Endometrium (tissue), 2 donors: ENCODE data around the gene CROCC.
A peak's percentile ranks its signal among the peaks of the same experiment; 100 is the strongest.
"Not testable (repeated sequence)": the region's sequence is repeated elsewhere in the genome, so short reads cannot be mapped to it uniquely, and the experiment has no call there.

Experiments used
- FAIRE-seq: peaks from 2 replicates; lab custom pipeline; 2012; peaks lifted over from hg19 to GRCh38; lab: Jason Lieb, UNC
- donor health status: control.
- donor health status: control.

The CROCC gene

DNA sequence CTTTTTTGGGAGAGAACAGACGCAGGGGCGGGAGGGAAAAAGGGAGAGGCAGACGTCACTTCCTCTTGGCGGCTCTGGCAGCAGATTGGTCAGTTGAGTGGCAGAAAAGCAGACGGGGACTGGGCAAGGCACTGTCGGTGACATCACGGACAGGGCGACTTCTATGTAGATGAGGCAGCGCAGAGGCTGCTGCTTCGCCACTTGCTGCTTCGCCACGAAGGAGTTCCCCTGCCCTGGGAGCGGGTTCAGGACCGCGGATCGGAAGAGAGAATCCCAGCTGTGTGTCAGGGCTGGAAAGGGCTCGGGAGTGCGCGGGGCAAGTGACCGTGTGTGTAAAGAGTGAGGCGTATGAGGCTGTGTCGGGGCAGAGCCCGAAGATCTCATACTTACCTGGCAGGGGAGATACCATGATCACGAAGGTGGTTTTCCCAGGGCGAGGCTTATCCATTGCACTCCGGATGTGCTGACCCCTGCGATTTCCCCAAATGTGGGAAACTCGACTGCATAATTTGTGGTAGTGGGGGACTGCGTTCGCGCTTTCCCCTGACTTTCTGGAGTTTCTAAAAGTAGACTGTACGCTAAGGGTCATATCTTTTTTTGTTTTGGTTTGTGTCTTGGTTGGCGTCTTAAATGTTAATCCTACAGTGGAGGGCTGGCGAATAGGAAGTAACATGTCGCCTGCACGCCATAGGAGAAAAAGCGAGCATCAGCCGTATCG, 26.0 kb upstream of the CROCC start, which contains the start of gene RNU1-2:
TSS of gene RNU1-2 (plus strand) at position 383 of the 718 bp plus-strand sequence.
- peak; percentile 99 for FAIRE-seq

DNA sequence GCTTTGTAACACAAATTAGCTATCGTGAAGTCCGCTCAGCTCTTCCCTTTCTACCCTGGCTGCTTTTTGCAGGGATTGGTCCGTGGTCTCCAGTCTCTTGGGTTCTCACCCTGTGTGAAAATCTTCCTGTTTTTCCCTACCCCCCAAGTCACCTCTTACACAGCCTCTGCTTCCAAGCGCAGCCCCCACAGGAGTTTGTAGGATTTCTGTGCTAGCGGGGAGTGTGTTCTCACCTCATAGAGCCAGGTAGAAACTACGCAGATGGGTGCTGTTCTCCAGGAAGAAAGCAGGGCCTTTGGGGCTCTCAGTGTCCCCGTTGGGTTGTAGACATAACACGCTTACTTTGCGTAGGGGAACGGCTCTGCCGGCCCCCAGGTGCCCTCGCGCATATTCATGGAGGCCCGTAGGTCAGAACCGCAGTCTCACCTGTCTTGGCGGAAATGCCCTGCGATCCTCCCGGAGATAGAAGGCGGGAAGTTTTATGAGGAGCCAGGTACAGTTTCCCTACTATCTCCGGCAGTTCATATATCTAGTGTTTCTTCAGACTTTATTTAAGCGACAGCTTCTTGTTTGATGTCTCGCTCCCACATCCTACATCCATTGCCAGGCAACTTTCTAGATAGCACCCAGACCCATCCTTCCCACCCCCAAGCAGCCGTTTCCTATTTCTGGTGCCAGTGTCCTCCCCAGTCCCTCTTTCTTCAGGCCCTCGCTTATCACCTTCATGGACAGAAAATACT, 25.2 kb upstream of the CROCC start:
- FAIRE-seq, result not testable (repeated sequence)

DNA sequence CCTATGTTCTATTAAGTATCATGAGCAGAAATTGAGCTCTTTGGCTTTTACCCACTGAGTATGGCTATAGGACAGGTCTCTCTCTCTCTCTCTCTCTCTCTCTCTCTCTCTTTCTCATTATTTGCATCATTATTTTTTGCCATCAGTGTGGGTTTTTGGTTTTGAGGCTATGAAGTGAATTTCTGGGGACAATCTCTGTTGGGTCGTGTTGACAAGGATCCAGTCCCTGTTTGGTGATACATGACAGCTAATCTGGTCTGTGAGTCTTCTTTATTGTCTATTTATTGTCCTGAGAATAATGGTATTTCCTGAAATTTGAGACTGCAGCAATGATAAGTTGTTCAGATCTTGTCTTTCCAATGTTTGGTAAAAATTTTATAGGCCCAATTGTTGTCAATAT, 24.1 kb upstream of the CROCC start:
- not testable (repeated sequence) for FAIRE-seq

DNA sequence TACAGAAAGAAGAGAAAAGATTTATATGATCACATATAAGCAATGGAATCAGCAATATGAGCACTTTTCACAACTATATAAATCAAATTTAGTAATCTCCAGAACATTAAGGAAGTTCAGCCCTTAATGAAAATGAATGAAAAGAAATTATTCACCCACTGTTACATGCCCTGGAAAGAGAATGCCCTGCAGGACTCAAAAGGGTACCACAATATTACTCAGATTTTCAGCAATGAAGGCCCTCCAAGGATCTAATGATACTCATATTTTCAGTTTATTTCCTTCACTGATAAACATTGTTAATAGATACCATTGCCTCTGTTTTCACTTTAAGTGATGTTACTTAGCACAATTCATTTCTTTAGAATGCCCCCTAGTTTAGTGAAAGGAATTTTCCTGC, 23.4 kb upstream of the CROCC start:
- not testable (repeated sequence) for FAIRE-seq

DNA sequence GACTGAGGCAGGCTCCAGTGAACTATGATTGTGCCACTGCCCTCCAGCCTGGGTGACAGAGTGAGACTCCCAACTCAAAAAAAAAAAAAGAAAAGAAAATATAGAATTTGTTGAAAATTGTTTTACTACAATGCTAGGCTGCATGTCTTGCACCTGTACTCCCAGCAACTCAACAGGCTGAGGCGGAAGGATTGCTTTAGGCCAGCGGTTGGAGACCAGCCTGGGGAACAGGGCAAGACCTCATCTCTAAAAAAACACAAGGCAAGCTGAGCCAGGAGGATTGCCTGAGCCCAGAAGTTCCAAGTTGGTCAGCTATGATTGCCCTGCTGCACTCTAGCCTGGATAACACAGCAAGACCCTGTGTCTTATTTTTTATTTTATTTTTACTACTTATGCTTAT, 22.7 kb upstream of the CROCC start:
- FAIRE-seq, result not testable (repeated sequence)

DNA sequence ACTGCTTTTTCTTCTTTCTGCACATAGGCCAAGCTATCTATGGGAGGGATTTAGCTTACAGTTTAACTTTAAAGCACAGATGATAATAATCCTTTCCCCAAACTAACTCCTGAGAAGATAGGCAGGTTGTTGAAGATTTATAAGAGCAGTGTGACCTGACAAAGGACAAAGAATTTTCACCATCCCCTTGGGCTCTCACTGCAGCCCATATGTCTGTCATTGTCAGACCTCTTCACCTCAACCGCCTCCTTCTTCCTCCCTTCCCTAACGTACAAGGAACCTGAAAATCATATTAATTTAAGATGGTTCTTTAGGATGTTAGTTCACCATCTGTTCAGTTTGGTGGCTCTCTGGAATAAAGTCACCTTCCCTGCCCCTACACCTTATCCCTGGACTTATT, 21.0 kb upstream of the CROCC start:
- FAIRE-seq, result no peak

DNA sequence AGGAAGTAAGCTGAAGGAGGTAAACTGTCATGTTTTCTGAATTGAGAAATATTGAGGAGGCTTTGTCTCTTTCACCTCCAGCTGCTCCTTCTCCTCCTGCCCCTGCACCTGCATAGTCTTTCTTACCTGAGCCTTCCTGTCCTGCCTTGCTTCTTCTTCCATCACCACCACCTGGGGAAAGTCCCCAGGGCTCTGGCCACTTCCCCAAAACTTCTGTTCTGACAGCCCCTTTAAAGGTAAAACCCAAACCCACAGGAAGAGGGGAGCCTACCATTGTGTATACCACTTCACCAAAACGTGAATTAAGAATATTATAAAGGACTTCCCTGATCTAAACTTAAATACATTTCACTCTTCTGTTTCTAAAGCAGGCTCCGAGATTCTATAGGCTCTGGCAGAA, 20.4 kb upstream of the CROCC start:
- not testable (repeated sequence) for FAIRE-seq

DNA sequence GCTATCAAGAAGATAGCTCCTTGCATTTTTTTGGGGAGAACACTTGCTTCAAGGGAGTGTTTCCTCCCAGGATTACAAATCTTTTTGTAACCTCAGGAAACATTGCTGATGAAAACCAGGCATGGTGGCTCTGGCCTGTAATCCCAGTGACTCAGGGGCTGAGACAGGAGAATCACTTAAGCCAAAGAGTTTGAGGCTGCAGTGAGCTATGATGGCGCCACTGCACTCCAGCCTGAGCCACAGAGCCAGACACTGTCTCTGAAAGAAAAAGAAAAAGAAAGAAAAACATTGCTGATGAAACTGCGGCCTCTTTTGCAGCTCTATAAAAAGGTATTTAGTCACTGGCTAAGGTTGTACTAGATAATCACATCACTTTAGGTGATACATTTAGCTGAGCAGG, 18.7 kb upstream of the CROCC start:
- no peak for FAIRE-seq

DNA sequence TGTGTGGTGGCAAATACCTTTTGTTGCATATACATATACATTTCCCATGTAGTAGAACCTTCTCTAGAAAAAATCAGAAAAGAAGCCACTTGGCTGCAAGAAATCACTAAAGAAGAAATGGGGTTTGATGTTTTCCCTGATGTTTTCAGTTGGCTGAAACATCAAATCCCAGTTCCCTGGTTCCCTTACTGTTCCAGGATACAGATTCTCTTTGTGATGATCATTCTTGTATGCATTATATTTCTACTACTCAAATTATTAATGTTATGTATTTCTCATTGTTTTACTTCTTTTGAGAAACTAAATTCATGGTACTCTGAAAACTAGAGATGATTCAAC, 18.3 kb upstream of the CROCC start:
- no peak for FAIRE-seq

DNA sequence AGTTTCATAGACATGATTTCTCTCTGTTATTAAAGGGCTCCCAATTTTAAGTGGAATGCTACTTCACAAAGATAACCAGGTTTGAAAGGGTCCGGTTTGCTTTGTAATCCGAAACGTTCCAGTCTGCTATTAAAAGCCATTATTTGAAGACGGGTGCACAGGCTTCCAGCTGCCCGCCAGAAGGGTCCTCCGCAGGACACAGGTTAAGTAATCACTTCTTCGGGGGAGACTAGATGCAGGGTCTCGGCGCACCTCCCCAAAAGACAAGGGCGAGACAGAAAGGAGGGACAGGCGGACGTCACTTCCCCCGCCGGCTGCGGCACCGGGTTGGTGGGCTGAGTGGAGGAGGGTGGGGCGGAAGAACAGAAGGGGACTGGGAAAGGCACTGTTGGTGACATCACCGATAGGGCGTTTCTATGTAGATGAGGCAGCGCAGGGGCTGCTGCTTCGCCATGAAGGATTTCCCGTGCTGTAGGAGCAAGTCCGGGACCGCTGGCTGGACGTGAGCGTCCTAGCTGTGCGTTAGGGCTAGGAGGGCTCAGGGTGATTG, 17.1 kb upstream of the CROCC start:
- peak; percentile 90 for FAIRE-seq

DNA sequence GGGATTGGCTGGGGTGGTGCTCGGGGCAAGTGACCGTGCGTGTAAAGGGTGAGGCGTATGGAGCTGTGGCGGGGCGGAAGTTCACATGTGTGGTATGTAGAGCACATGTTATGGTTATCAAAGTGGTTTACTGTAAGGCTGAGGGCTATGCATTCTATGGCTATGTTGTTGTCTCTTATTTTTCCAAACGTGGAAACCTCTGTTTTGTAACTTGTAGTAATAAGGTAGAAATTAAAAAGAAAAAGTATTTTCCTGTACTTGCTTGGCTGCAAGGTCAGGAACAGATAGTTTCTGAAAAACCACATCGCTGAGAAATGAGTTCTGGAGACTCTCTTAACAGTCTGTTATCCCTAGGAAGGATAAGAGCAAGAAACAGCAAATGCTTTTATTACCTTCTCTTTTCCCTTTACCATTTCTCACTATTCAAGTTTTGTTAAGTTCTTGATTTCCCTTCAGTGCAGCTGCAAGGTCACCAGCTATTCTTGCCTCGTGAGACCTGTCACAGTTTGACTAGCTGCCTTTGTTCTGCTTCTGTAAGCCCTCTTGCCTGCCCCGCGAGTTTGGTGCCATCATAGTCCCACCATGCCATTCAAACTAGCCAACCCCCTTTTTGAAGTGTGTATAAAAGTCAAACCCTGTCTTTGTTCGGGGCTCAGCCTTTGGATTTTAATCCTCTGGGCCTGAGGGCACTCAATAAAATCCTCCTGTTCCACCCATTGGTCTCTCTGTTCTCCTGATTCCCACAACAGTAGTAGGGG, 16.4 kb upstream of the CROCC start:
- FAIRE-seq, result peak; percentile 37

DNA sequence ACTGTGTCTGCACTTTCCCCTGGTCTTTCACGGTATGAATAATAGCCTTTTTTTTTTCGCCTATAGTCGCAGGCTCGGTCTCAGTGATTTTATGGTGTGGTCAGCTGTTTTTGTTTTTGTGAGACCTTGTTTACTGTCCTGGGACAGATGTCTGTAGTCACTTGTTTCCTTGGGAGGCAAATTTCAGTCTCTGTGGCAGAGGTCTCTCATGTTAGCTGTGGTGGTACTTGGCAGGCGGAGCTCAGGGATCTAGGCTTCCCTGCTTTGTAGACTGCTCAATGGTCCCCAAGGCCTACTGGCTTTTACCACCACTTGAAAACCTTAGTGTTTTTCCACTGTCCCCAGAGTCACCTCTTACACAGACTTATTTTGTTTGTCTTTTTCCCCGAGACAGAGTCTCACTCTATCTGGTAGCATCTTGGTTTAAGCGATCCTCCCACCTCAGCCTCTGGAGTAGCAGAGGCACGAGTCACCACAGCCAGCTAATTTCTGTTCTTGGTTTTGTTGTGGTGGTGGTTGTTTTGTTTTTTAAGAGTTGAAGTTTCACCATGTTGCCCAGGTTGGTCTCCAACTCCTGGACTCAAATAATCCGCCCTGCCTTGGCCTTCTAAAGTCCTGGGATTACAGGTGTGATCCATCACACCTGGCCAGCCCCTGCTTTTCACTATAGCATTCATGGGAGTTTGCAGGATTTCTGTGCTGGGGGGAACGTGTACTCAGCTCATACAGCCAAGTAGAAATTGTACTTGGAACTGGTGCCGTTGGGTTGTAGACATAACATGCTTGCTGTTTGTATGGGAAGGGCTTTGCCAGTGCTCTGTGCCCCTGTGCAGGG, 15.6 kb upstream of the CROCC start:
- no peak for FAIRE-seq

DNA sequence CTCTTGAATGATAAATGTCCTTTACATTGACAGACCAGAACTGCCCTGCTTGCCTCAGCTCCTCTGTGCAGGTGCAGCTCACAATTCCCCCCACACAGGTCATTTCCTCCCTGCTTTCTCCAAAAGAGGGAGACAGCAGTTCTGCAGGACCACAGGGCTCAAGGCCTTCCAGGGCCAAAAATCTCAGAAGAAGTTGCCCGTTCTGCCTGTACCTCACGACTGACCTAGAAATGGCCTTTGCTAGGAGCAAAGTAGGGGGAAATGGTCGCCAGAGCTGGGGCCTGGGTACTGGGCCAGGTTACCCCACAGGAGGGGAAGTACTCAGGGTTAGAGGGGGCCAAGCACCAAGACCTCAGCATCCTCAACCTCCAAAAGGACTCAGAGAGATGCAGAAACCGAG, 14.9 kb upstream of the CROCC start:
- no peak for FAIRE-seq

DNA sequence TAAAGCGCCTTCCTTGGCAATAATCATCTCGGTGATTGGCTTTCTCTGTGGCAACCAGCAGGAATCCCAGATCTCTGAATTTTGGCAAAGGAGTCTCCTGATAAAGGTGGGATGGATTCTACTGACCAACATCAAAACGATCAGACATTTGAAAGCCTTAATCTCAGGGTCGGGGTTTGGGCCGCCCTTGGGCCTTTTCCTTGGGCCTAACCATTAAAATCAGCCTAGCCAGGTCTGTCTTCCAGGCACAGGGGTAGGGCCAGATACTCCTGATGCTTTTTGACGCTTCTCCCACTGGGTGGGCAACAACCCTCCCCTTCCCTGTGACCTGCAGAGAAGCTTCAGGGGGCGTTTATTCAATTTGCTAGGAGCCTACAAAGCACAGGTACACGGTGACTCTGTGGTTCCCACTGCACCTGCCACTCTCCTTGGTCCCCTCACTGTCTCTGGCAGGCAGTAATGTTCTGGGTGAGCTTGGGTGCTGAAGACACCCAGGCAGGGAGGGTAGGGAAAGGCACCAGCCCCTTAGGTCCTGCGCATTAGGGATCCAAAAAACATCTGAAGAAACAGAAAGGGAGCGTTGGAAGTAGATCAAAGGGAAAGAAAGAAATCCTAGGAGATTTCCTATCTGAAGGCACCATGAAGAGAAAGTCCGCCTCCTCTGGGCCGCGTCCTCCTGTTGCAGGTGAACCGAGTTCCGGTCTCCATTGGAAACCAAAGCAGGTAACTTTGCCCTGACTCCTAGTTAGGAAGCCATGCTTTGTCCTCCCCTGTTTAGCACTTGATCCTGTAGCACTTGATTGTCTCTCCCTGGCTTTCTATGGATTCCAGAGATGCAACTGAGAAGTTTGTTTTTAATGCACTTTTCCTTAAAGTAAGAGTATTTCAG, 13.6 kb upstream of the CROCC start:
- no peak for FAIRE-seq

DNA sequence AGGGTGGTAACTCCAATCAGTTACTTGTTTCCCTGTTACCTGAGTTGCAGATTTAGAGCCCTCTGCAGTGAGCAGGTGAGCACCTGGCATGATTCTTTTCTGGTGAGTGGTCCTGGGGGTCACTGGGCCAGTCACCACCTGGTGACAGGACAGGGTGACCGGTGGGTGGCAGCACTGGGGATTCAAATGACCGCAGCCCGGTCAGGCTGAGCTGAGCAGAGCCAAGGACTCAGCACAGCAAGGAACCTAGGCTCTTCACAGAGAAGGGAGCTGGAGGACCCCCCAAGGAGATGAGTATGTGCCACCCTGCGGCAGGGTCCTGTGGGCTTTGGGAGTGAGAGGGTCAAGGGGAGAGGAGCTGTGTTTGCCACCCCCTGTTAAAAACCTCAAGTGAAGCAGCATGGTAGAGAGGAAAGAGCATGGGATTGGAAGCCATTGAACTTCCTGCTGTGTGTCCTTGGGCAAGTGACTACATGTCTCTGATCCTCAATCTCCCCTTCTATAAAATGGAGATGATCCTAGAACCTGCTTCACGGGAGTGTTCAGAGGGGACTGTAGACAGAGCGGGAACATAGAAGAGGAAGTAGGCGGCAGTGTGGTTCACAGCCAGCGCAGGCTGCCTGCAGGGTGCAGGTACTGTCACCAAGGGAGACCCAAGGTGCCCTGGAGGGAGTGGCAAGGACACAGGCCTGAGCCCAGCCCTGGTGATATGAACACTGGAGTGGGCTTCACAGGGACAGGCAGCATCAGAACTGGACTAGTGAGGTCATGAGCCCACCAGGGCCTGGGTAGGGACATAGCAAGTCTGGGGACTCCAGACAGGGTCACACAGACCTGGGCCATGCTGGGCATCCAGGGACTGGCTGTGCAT, 9.6 kb upstream of the CROCC start:
- FAIRE-seq, result not testable (repeated sequence)

DNA sequence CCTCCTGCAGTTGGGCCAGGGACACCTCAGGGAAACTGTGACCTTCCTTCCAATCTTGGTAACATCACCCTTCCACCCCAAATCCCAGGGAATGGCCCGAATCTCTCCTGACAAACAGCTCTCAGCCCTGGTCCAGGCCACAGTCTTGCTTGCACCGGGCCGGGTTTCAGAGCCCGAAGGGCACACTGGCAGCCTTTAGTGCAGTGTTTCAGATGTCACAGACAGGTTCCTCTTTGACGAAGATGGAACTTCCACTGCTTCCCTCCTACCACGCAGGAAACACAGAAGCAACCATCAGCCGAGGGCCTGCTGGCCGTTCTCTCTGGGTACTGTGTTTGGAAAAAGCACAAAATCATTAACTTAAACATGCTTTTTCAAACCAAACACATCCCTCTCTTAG, 9.0 kb upstream of the CROCC start:
- not testable (repeated sequence) for FAIRE-seq

DNA sequence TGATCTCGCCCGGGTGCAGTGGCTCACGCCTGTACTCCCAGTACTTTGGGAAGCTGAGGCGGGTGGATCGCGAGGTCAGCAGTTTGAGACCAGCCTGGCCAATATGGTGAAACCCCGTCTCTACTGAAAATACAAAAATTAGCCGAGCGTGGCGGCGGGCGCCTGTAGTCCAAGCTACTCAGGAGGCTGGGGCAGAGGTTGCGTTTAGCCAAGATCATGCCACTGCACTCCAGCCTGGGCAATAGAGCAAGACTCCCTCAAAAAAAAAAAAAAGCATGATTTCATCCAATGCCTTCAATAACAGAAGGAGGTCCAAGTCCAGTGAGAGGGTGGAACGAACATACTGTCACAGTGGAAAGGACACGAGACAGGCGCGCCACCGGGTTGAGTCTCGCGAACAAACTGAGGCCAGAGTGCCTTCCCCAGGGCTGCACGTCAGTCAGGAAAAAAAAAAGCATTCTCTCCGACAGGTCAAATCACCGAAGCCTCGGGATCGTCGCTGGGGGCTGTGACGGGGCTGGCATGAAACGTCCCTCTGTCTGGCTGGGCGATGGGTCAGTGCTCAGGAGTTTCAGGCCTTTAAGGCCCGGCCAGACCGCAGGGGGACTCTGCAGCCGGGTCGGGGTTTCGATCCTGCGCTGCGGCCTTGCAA, 8.4 kb upstream of the CROCC start:
- FAIRE-seq, result no peak

DNA sequence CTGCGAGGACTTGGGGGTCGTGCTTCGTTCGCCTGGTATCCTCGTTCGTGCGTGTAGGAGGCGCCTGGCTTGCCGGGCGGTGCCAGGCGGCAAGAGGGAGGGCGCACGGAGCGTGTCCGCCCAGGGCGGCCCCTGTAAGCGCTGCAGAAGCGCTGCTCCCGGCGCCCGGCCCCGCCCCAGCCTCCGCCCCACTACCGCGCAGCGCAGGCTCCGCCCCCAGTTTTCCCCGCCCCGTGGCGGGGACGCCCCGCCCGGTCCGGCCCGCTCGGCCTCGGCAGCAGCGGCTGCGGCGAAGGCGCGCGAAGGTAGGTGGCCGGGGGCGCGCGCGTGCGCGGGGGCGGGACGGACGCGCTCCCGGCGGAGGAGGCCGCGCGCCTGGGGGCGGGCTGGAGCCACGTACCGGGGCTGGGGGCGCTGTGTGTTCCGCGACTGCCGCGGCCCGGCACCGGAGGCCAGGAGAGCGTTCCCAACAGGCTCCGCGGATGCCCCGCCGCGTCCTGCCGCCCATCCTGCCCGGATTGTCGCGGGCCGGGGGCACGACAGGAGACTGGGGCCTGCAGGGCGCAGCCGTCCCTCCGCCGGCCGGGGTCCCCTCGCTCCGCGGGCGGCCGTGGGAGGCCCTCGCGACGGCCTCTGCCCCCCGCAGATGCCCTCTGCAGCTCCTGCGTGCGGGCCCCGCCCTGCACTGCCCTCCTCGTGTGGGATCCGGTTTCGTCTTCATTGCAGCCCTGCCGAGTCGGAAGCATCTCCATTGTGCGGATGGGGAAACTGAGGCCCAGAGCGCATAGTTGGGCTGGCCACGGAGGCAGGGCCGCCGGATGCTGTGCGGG, 7.7 kb upstream of the CROCC start:
- FAIRE-seq, result no peak
